Chondrocyte (in vitro differentiated cells): ENCODE measurements around the gene SH3BP2. TPM values are rescaled to one million over a fixed set of nuclear protein-coding genes. Genes with fewer than 3 reads are reported as not detected.

Experiments used
- DNase-seq: peaks from one replicate; pipeline ENCODE4 v3.0.0; 2021; ENCODE audit warnings: mixed read lengths, low spot score
- H3K27ac Mint-ChIP-seq: one replicate; pipeline ENCODE4 v1.8.0; 2021; ENCODE audit warnings: mild to moderate bottlenecking, moderate library complexity, mixed read lengths; ENCODE audit not compliant: unreplicated experiment
- H3K27me3 Mint-ChIP-seq: 2 replicates; pipeline ENCODE4 v1.8.0; 2021; ENCODE audit warnings: low read depth, mixed read lengths
- H3K36me3 Mint-ChIP-seq: 2 replicates; pipeline ENCODE4 v1.8.0; 2021; ENCODE audit warnings: low read depth, mixed read lengths
- H3K4me1 Mint-ChIP-seq: 2 replicates; pipeline ENCODE4 v1.8.0; 2021; ENCODE audit warnings: low read depth, mild to moderate bottlenecking, mixed read lengths
- H3K4me3 Mint-ChIP-seq: one replicate; pipeline ENCODE4 v1.8.0; 2021; ENCODE audit warnings: mild to moderate bottlenecking, moderate library complexity, mixed read lengths; ENCODE audit not compliant: unreplicated experiment
- H3K9me3 Mint-ChIP-seq: 2 replicates; pipeline ENCODE4 v1.8.0; 2021; ENCODE audit warnings: low read depth, mixed read lengths
- total RNA-seq: library from RNA; stranded (reverse); gene quantifications from 3 replicates; pipeline ENCODE4 v1.2.1, GENCODE V29; 2021
- TF ChIP-seq, protein P1 (sequence below): fragments of 200-600 bp; sonication (generic); IDR thresholded peaks from 2 replicates; pipeline ENCODE4 v1.5.0; 2021; ENCODE audit warnings: antibody characterized with exemption, mild to moderate bottlenecking, moderate library complexity

Gene SH3BP2
- total RNA-seq, 1 donor from 2014 or later = 59.8 TPM

DNA sequence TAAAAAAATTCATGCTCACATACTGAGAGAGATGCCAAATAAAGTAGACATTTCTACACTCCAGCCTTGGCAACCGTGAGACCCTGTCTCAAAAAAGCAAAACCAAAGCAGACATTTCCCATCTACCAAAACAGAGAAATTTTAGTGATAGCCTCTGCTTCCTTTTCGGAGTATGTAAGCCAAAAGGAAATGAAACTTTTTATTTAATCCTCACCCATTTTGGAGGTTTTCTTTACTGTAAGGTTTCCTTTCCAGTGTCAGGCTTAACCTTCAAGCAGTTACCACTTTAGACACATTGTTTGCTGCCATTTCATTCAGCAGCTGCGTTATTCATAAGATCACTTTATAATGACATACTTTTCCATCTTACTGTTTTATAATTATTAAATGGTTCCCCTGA, 66.6 kb downstream of the SH3BP2 start:
- Mint-ChIP-seq H3K4me3 (no peak overlapping the region), H3K27ac (peak overlapping the region; percentile 49), H3K27me3 (no peaks in the 10 kb centered on the region), H3K9me3 (no peaks in the 10 kb centered on the region), H3K4me1 (peaks cover 70% of the 10 kb centered on the region), H3K36me3 (peaks cover 2% of the 10 kb centered on the region)
- TF ChIP-seq, protein P1, sequence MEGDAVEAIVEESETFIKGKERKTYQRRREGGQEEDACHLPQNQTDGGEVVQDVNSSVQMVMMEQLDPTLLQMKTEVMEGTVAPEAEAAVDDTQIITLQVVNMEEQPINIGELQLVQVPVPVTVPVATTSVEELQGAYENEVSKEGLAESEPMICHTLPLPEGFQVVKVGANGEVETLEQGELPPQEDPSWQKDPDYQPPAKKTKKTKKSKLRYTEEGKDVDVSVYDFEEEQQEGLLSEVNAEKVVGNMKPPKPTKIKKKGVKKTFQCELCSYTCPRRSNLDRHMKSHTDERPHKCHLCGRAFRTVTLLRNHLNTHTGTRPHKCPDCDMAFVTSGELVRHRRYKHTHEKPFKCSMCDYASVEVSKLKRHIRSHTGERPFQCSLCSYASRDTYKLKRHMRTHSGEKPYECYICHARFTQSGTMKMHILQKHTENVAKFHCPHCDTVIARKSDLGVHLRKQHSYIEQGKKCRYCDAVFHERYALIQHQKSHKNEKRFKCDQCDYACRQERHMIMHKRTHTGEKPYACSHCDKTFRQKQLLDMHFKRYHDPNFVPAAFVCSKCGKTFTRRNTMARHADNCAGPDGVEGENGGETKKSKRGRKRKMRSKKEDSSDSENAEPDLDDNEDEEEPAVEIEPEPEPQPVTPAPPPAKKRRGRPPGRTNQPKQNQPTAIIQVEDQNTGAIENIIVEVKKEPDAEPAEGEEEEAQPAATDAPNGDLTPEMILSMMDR = no peak
- no peak for DNase-seq

DNA sequence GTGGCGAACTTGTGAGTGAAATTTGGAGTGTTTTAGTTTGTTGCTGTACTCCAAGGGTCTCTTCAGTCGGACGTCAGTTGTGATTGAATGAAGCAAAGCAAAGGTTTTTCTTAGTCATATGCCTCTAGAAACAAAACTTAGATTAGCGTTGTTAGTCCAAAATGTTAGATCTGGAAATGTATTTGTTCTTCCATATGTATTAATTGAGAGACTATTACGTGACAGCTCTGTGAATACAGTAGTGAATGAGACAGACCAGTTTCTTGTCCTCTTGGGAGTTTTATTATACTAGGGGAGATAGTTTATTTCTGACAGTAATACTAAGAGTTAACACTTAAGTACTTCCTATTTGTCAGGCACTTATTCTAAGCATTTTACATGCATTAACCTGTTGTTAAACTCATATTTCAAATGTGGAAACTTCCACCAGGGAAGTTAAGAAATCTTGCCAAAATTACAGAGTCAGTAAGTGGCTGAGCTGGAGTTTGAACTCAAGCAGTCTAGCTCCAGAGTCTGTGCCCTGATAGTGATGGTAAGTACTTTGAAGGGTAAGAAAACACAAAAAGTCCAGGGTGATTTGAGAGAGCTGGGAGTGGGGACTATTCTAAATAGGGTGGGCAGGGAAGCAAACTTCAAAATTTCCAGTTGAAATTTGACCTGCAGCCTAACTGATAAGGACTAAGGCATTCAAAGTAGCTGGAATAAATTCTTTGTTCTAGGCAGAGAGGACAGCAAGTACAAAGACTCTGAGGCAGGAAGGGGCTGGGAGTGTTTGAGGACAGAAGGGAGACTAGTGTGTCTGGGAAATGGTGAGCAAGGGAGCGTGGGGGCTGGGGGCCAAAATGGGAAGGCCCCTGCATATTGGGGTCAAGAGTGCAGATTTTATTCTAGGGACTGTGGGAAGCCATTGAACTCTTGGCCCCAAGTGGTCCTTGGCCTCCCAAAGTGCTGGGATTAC, 67.8 kb downstream of the SH3BP2 start:
- TF ChIP-seq, protein P1 = no peak
- no peaks in the 10 kb centered on the region for H3K9me3 Mint-ChIP-seq
- H3K4me3 Mint-ChIP-seq = peak overlapping the region; percentile 1
- no peaks in the 10 kb centered on the region for H3K27me3 Mint-ChIP-seq
- no peaks in the 10 kb centered on the region for H3K36me3 Mint-ChIP-seq
- peak overlapping the region; percentile 85 for H3K27ac Mint-ChIP-seq
- peaks cover 70% of the 10 kb centered on the region for H3K4me1 Mint-ChIP-seq
- DNase-seq = no peak

DNA sequence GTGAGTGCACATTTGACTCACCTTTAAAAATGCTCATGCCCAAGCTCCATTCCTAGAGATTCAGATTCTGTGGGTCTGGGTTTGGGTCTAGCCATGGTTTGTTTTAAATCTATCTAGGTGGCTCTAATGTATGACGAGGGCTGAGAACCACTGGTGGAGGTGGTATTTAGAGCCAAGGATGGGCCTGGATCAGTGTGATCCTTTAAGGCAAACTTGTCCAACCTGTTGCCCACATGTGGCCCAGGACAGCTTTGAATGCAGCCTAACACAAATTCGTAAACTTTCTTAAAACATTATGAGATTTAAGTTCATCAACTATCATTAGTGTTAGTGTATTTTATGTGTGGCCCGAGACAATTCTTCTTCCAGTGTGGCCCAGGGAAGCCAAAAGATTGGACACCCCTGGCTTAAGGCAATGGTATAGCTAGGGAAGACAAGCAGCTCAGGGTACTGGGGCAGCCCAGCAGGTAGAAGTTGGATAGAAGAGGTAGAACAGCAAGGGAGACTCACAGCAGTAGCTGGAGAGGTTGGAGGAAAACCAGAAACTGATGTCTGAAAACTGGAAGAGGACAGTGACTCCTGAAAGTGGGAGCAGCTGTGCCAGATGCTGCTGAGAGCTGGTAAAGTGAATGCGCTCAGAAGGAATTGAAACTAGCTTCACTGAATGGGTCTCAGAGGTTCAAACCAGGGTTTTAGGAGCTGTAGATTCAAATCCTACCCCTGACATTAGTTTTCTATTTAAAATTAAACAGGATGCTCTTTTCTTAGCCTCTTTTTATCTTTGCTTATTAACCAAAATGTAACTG, 68.9 kb downstream of the SH3BP2 start:
- Mint-ChIP-seq H3K27me3 (no peaks in the 10 kb centered on the region), H3K27ac (peak overlapping the region; percentile 52), H3K4me1 (peaks cover 76% of the 10 kb centered on the region), H3K4me3 (no peak overlapping the region), H3K36me3 (no peaks in the 10 kb centered on the region), H3K9me3 (no peaks in the 10 kb centered on the region)
- DNase-seq = no peak
- TF ChIP-seq, protein P1 = no peak

DNA sequence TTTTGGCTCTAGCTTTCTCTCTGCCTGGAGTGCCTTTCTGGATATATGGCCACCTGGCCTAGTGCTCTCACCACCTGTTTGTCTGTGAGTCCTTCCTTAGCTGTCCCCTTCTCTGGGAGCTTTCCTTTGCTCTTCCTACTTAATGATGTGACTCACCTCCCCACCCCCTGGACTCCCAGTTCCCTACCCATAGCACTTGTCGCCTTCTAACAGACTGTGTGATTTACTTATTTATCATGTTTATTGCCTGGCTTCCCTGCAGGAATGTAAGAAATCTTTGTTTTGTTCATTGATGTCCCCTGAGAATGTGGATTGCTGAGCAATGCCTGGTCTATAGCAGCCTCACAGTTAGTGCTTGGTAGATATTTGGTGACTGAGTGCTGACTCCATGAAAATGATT, 69.6 kb downstream of the SH3BP2 start:
- Mint-ChIP-seq H3K9me3 (no peaks in the 10 kb centered on the region), H3K4me3 (no peak overlapping the region), H3K4me1 (peaks cover 79% of the 10 kb centered on the region), H3K27ac (peak overlapping the region; percentile 64), H3K27me3 (no peaks in the 10 kb centered on the region), H3K36me3 (no peaks in the 10 kb centered on the region)
- no peak for DNase-seq
- TF ChIP-seq, protein P1 = no peak

DNA sequence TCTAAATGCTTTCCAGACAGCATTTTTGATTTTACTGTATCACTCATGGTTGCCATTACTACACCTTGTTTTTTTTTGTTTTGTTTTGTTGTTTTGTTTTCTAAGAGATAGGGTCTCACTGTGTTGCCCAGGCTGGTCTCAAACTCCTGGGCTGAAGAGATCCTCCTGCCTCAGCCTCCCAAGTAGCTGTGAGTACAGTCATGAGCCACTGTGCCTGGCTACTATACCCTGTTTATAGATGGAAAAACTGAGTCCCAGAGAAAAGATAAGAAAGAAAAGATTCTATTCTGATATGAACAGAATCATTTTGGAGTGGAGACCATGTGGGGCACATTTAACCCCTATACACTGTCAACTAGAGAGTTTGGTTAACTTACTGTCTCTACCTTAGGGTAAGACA, 70.8 kb downstream of the SH3BP2 start:
- Mint-ChIP-seq H3K27me3 (no peaks in the 10 kb centered on the region), H3K36me3 (no peaks in the 10 kb centered on the region), H3K27ac (peak overlapping the region; percentile 27), H3K4me1 (peaks cover 81% of the 10 kb centered on the region), H3K9me3 (no peaks in the 10 kb centered on the region), H3K4me3 (no peak overlapping the region)
- DNase-seq = no peak
- TF ChIP-seq, protein P1 = no peak
